ENCODE data around the gene LGR4. TPM values are rescaled to one million over a fixed set of nuclear protein-coding genes. Genes with fewer than 3 reads are reported as not detected.
"Not testable (repeated sequence)": the region's sequence is repeated elsewhere in the genome, so short reads cannot be mapped to it uniquely, and the experiment has no call there.

LGR4 gene
- total RNA-seq (2014; rRNA removed; shearing (Covaris generic)) (1.2 TPM in 1 of 2 replicates, not detected in the other), total RNA-seq (2022) (0.06 TPM in 1 of 2 replicates, not detected in the other), Bru-seq, nascent RNA (percentile 15 among the genes with signal in this experiment), BruChase-seq, experiment 1, labeled RNA remaining after a 6-hour chase (percentile 24 among the genes with signal in this experiment), BruChase-seq, experiment 2, labeled RNA remaining after a 2-hour chase (percentile 24 among the genes with signal in this experiment)
- long read RNA-seq, result 0 reads

- Histone ChIP-seq H3K9me2 (ENCODE audit: insufficient read depth, low read length) (no peaks in the 10 kb centered on the region), H3K4me3 (ENCODE audit: low read depth, low read length, poor library complexity, severe bottlenecking) (peak within 1 kb of the TSS; percentile 31), H3K27ac (ENCODE audit: low read depth, low read length, poor library complexity, severe bottlenecking) (no peak within 1 kb of the TSS), H3K4me1 (ENCODE audit: insufficient read depth, low read length, poor library complexity, severe bottlenecking) (no peaks in the 10 kb centered on the region), H3K9me3 (ENCODE audit: low read length) (no peaks in the 10 kb centered on the region), H4K20me1 (ENCODE audit: insufficient read depth, low read length) (no peaks in the 10 kb centered on the region), H3K36me3 (ENCODE audit: insufficient read depth, low read length) (no peaks in the 10 kb centered on the region), H2AFZ (ENCODE audit: low read length) (no peak within 1 kb of the TSS), H3K4me2 (ENCODE audit: low read length) (peak within 1 kb of the TSS; percentile 46; the same call in 1 of the 2 replicates), H3K79me2 (ENCODE audit: insufficient read depth, low read depth, low read length) (no peaks in the 10 kb centered on the region)
- ChIA-PET CTCF (ENCODE audit: unreplicated experiment) (no interaction called here), POLR2A (interaction anchor here (0.7 kb wide), 1 partner anchor 82 kb away, joined by 3 read pairs; no protein-coding TSS in a partner anchor)
- no peak for TF ChIP-seq EZH2phosphoT487 (IDR thresholded peaks at IDR 0.05; ENCODE audit: borderline replicate concordance, low read depth, low read length)
- TF ChIP-seq, protein P1, sequence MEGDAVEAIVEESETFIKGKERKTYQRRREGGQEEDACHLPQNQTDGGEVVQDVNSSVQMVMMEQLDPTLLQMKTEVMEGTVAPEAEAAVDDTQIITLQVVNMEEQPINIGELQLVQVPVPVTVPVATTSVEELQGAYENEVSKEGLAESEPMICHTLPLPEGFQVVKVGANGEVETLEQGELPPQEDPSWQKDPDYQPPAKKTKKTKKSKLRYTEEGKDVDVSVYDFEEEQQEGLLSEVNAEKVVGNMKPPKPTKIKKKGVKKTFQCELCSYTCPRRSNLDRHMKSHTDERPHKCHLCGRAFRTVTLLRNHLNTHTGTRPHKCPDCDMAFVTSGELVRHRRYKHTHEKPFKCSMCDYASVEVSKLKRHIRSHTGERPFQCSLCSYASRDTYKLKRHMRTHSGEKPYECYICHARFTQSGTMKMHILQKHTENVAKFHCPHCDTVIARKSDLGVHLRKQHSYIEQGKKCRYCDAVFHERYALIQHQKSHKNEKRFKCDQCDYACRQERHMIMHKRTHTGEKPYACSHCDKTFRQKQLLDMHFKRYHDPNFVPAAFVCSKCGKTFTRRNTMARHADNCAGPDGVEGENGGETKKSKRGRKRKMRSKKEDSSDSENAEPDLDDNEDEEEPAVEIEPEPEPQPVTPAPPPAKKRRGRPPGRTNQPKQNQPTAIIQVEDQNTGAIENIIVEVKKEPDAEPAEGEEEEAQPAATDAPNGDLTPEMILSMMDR (conservative IDR thresholded peaks at IDR 0.05; ENCODE audit: low read length), result no peak
- no peak for DNase-seq (ENCODE audit: low spot score)
- BruUV-seq (replicated peaks), result no TSS peak
- intact Hi-C loops (cut with micrococcal nuclease; ENCODE audit: unreplicated experiment), result no loop called here
Observed at GRCh38 chr11:27472398-27473016, at the start of gene LGR4. Gene LGR4, minus strand, starts transcription at chr11:27472790. Its CDS starts 488 bp downstream, at chr11:27472302.

DNA sequence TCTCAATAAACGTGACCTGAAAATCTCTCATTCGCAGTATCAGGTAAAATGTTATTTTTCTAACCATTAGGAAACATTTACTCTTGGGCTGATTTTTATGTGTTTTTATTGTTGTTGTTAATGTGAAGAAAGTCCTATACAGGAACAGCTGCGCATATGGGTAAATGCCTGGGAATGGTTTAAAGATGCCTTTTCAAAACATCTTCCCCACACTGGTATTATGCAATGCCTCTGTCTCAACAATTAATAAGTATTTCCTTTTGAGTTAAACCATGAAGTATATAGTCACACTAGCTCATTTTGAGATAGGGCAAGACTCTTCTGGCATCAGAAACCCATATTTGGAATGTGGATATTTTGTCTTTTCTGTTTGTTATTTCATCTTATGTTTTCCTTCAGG lies 47.6 kb upstream of the LGR4 start:
- ChIA-PET CTCF (ENCODE audit: unreplicated experiment) (no interaction called here), POLR2A (no interaction called here)
- Histone ChIP-seq H3K4me3 (ENCODE audit: low read depth, low read length, poor library complexity, severe bottlenecking) (no peak overlapping the region), H3K9me3 (ENCODE audit: low read length) (no peaks in the 10 kb centered on the region), H3K27ac (ENCODE audit: low read depth, low read length, poor library complexity, severe bottlenecking) (no peak overlapping the region), H3K4me2 (ENCODE audit: low read length) (no peak overlapping the region), H4K20me1 (ENCODE audit: insufficient read depth, low read length) (no peaks in the 10 kb centered on the region), H3K36me3 (ENCODE audit: insufficient read depth, low read length) (no peaks in the 10 kb centered on the region), H3K9me2 (ENCODE audit: insufficient read depth, low read length) (no peaks in the 10 kb centered on the region), H2AFZ (ENCODE audit: low read length) (no peak overlapping the region), H3K4me1 (ENCODE audit: insufficient read depth, low read length, poor library complexity, severe bottlenecking) (no peaks in the 10 kb centered on the region), H3K79me2 (ENCODE audit: insufficient read depth, low read depth, low read length) (no peaks in the 10 kb centered on the region)
- intact Hi-C loops (cut with micrococcal nuclease; ENCODE audit: unreplicated experiment), result no loop called here
- TF ChIP-seq, protein P1 (conservative IDR thresholded peaks at IDR 0.05; ENCODE audit: low read length), result no peak
- TF ChIP-seq EZH2phosphoT487 (IDR thresholded peaks at IDR 0.05; ENCODE audit: borderline replicate concordance, low read depth, low read length), result no peak
- DNase-seq (ENCODE audit: low spot score), result no peak
- BruUV-seq (replicated peaks), result no TSS peak

DNA sequence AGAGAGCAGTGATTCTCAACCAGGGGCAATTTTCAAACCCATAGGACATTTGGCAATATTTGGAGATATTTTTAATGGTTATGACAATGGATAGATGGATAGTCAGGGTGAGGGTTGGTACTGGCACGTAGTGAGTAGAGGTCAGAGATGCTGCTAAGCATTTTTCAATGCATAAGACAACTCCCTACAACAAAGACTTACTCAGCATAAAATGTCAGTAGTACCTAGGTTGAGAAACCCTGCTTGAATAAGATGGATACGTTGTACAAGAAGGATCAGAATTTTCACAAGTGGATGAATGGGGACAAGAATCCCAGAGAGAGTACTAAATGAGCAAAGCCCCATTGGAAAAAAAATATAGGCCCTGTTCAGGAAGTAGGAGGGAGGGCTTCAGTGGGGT lies 45.9 kb upstream of the LGR4 start:
- Histone ChIP-seq H3K9me2 (ENCODE audit: insufficient read depth, low read length) (no peaks in the 10 kb centered on the region), H3K4me2 (ENCODE audit: low read length) (no peak overlapping the region), H3K27ac (ENCODE audit: low read depth, low read length, poor library complexity, severe bottlenecking) (no peak overlapping the region), H3K36me3 (ENCODE audit: insufficient read depth, low read length) (no peaks in the 10 kb centered on the region), H3K4me3 (ENCODE audit: low read depth, low read length, poor library complexity, severe bottlenecking) (no peak overlapping the region), H3K79me2 (ENCODE audit: insufficient read depth, low read depth, low read length) (no peaks in the 10 kb centered on the region), H3K9me3 (ENCODE audit: low read length) (no peaks in the 10 kb centered on the region), H3K4me1 (ENCODE audit: insufficient read depth, low read length, poor library complexity, severe bottlenecking) (no peaks in the 10 kb centered on the region), H4K20me1 (ENCODE audit: insufficient read depth, low read length) (no peaks in the 10 kb centered on the region), H2AFZ (ENCODE audit: low read length) (no peak overlapping the region)
- ChIA-PET POLR2A (interaction anchor here (0.6 to 1.5 kb wide), 2 partner anchors 16 to 60 kb away, joined by 3 to 4 read pairs; no protein-coding TSS in a partner anchor), CTCF (ENCODE audit: unreplicated experiment) (no interaction called here)
- no TSS peak for BruUV-seq (replicated peaks)
- intact Hi-C loops (cut with micrococcal nuclease; ENCODE audit: unreplicated experiment), result no loop called here
- TF ChIP-seq, protein P1 (conservative IDR thresholded peaks at IDR 0.05; ENCODE audit: low read length), result no peak
- TF ChIP-seq EZH2phosphoT487 (IDR thresholded peaks at IDR 0.05; ENCODE audit: borderline replicate concordance, low read depth, low read length), result no peak
- DNase-seq (ENCODE audit: low spot score), result no peak

GRCh38 chr11:27517490-27517889 lies 44.9 kb upstream of the LGR4 start:
- H3K4me3 ChIP-seq (ENCODE audit: low read depth, low read length, poor library complexity, severe bottlenecking); CTCF ChIA-PET (ENCODE audit: unreplicated experiment); H3K36me3 ChIP-seq (ENCODE audit: insufficient read depth, low read length); H3K79me2 ChIP-seq (ENCODE audit: insufficient read depth, low read depth, low read length); intact Hi-C loops (cut with micrococcal nuclease; ENCODE audit: unreplicated experiment); H3K9me2 ChIP-seq (ENCODE audit: insufficient read depth, low read length); H3K9me3 ChIP-seq (ENCODE audit: low read length); H3K27ac ChIP-seq (ENCODE audit: low read depth, low read length, poor library complexity, severe bottlenecking); H4K20me1 ChIP-seq (ENCODE audit: insufficient read depth, low read length); H3K4me2 ChIP-seq (ENCODE audit: low read length); BruUV-seq (replicated peaks); DNase-seq (ENCODE audit: low spot score); H3K4me1 ChIP-seq (ENCODE audit: insufficient read depth, low read length, poor library complexity, severe bottlenecking); H2AFZ ChIP-seq (ENCODE audit: low read length): not testable (repeated sequence)
- POLR2A ChIA-PET, result interaction anchor here (0.6 kb wide), 2 partner anchors 31 to 699 kb away, joined by 3 read pairs; no protein-coding TSS in a partner anchor

All from OCI-LY7 (cell line).